Endothelial cell of umbilical vein (primary cell): Measurements from ENCODE around the gene PTCD3. TPM values are rescaled to one million over a fixed set of nuclear protein-coding genes. Genes with fewer than 3 reads are reported as not detected.

Experiments
- BruUV-seq: library from RNA; stranded (reverse); fragments of 400-500 nt; replicated peaks from 2 replicates; lab custom pipeline; 2021; lab: Mats Ljungman, UMichigan
- CTCF ChIA-PET: fragments of 300-600, 350-600 bp; sonication (Branson Sonifier 250); formaldehyde crosslinking; loops from one replicate; lab custom pipeline; 2021; ENCODE audit warnings: antibody characterized with exemption, inconsistent platforms; lab: Charles Lee
- POLR2A ChIA-PET: fragments of 300-600, 350-600 bp; sonication (Branson Sonifier 250); formaldehyde crosslinking; loops from one replicate; lab custom pipeline; 2021; ENCODE audit warnings: antibody characterized with exemption, inconsistent platforms; lab: Charles Lee
- DNase-seq: peaks from one replicate; pipeline ENCODE4 v3.0.0-alpha.2; 2011; ENCODE audit warnings: low read depth, low spot score
- FAIRE-seq: peaks from 2 replicates; lab custom pipeline; 2011; peaks lifted over from hg19 to GRCh38; lab: Jason Lieb, UNC
- H2AFZ ChIP-seq: 2 replicates; pipeline ENCODE4 v1.6.0; 2012; ENCODE audit warnings: low read depth, low read length, control low read depth, inconsistent platforms
- H3K27ac ChIP-seq: 2 replicates; pipeline ENCODE4 v1.5.1; 2011; ENCODE audit warnings: low read depth, mild to moderate bottlenecking, control low read depth, low read length, moderate library complexity; ENCODE audit not compliant: insufficient read depth
- H3K27me3 ChIP-seq, 2 experiments: 2 replicates each; pipeline versions ENCODE4 v1.6.0 to v1.6.1; 2011; ENCODE audit warnings: low read length in 2 of 2, mixed read lengths in 1 of 2; ENCODE audit not compliant: control insufficient read depth in 2 of 2, insufficient read depth in 2 of 2
- H3K36me3 ChIP-seq, 2 experiments: 2 replicates in 1 of 2; 3 replicates in 1 of 2; pipeline ENCODE4 v1.5.1; 2011; ENCODE audit warnings: low read length in 2 of 2, mild to moderate bottlenecking in 1 of 2, moderate library complexity in 1 of 2; ENCODE audit not compliant: control insufficient read depth in 2 of 2, insufficient read depth in 2 of 2; ENCODE audit errors: extremely low read depth in 1 of 2
- H3K4me1 ChIP-seq: 3 replicates; pipeline ENCODE4 v1.5.1; 2011; ENCODE audit warnings: mild to moderate bottlenecking, low read length; ENCODE audit not compliant: control insufficient read depth, insufficient read depth; ENCODE audit errors: extremely low read depth
- H3K4me2 ChIP-seq: 2 replicates; pipeline ENCODE4 v1.6.1; 2011; ENCODE audit warnings: low read length, control low read depth, mixed read lengths; ENCODE audit not compliant: insufficient read depth
- H3K4me3 ChIP-seq, 3 experiments: fragments of 200-600 bp in 1 of 3; sonication (generic), shearing (Covaris generic) in 1 of 3; replicated peaks in 1 of 3; 2 replicates each; pipeline ENCODE4 v1.5.1; 2011 to 2016; ENCODE audit warnings: control low read depth in 3 of 3, low read length in 3 of 3, mild to moderate bottlenecking in 2 of 3, inconsistent platforms in 1 of 3, low read depth in 1 of 3, moderate library complexity in 1 of 3; ENCODE audit not compliant: insufficient read depth in 1 of 3
- H3K79me2 ChIP-seq: 2 replicates; pipeline ENCODE4 v1.6.0; 2012; ENCODE audit warnings: low read length, inconsistent platforms; ENCODE audit not compliant: control insufficient read depth, insufficient read depth
- H3K9ac ChIP-seq: replicated peaks from 2 replicates; pipeline ENCODE3; 2011; ENCODE audit warnings: low read length, control low read depth; ENCODE audit not compliant: insufficient read depth; ENCODE audit errors: extremely low read depth
- H3K9me1 ChIP-seq: replicated peaks from 3 replicates; pipeline ENCODE4 v1.6.0; 2011; ENCODE audit warnings: mild to moderate bottlenecking, low read length; ENCODE audit not compliant: control insufficient read depth, insufficient read depth; ENCODE audit errors: extremely low read depth
- H3K9me3 ChIP-seq: replicated peaks from 2 replicates; pipeline ENCODE4 v1.5.1; 2012; ENCODE audit warnings: low read length, inconsistent platforms; ENCODE audit not compliant: control insufficient read depth, insufficient read depth
- H4K20me1 ChIP-seq: replicated peaks from 2 replicates; pipeline ENCODE3; 2011; ENCODE audit warnings: mild to moderate bottlenecking, low read length; ENCODE audit not compliant: control insufficient read depth, insufficient read depth; ENCODE audit errors: extremely low read depth
- EZH2 ChIP-seq: IDR thresholded peaks from 2 replicates; pipeline ENCODE4 v1.6.1; 2012; ENCODE audit warnings: borderline replicate concordance, low read depth, mild to moderate bottlenecking, moderate library complexity, low read length, inconsistent platforms; ENCODE audit not compliant: severe bottlenecking
- FOS ChIP-seq: IDR thresholded peaks from 2 replicates; pipeline ENCODE4 v1.6.1; 2011; ENCODE audit warnings: mild to moderate bottlenecking, low read length, moderate library complexity, borderline replicate concordance; ENCODE audit not compliant: insufficient read depth
- GATA2 ChIP-seq: IDR thresholded peaks from 2 replicates; pipeline ENCODE4 v1.7.0; 2011; ENCODE audit warnings: low read depth, mild to moderate bottlenecking, moderate library complexity, mixed read lengths, low read length; ENCODE audit not compliant: insufficient read length, insufficient read depth
- JUN ChIP-seq: IDR thresholded peaks from 2 replicates; pipeline ENCODE4 v1.6.1; 2011; ENCODE audit warnings: borderline replicate concordance, low read depth; ENCODE audit not compliant: insufficient read length, insufficient read depth
- MYC ChIP-seq: IDR thresholded peaks from one replicate; pipeline ENCODE4 v1.6.1; 2011; ENCODE audit warnings: mild to moderate bottlenecking, low read depth, low read length
- POLR2A ChIP-seq: IDR thresholded peaks from 2 replicates; pipeline ENCODE4 v1.6.1; 2012; ENCODE audit warnings: low read depth, mild to moderate bottlenecking, control low read depth, low read length
- POLR2AphosphoS5 ChIP-seq: IDR thresholded peaks from 2 replicates; pipeline ENCODE4 v1.6.1; 2012; ENCODE audit warnings: low read depth, mild to moderate bottlenecking, control low read depth, low read length, moderate library complexity; ENCODE audit not compliant: insufficient read depth
- dilution Hi-C: fragments of 300-500 bp; cut with MboI; formaldehyde crosslinking; loops from one replicate; pipeline ENCODE4 v1.15.0; 2019; ENCODE audit warnings: low sequenced_read_pairs; ENCODE audit not compliant: extremely low pct_ligation_motif_present
- intact Hi-C: fragments of 100-400 bp; cut with micrococcal nuclease; formaldehyde crosslinking; loops from one replicate; pipeline ENCODE4 v1.10.0; 2022
- polyA plus RNA-seq, 4 experiments: library from polyadenylated mRNA; depleted of rRNA in 3 of 4; stranded (reverse) in 3 of 4; unstranded in 1 of 4; fragments of >200 nt; gene quantifications; 2 replicates each; pipeline versions ENCODE4 v1.2.1 to v1.2.3, GENCODE V29; 2011 to 2012; ENCODE audit warnings: missing spikeins in 1 of 4
- total RNA-seq: library from RNA; stranded (reverse); gene quantifications from 2 replicates; pipeline ENCODE4 v1.2.3, GENCODE V29; 2021
- TF ChIP-seq, protein P1 (sequence below): IDR thresholded peaks from 2 replicates; pipeline ENCODE4 v1.6.1; 2011; ENCODE audit not compliant: insufficient read depth, insufficient read length
- TF ChIP-seq, protein P2 (sequence below), 2 donors: IDR thresholded peaks; 1 replicate in 1 of 2; 2 replicates in 1 of 2; pipeline ENCODE4 v1.5.1; 2011; ENCODE audit warnings: low read length in 2 of 2, mild to moderate bottlenecking in 2 of 2, moderate library complexity in 2 of 2, control low read depth in 1 of 2, inconsistent platforms in 1 of 2, low read depth in 1 of 2; ENCODE audit not compliant: insufficient read depth in 1 of 2; ENCODE audit errors: extremely low read depth in 1 of 2

The PTCD3 gene
- total and polyA plus RNA-seq, 2 donors (not counting 3 experiments of a cell fraction or from before 2014, with no cell fraction given), result 30.4 to 96.0 TPM

GRCh38 chr2:86147793-86148192 is 41.8 kb downstream of the PTCD3 start:
- Histone ChIP-seq H2AFZ (no peak overlapping the region), H3K36me3 (peaks cover 23 to 26% of the 10 kb centered on the region in 2 experiments), H3K4me3 (no peak overlapping the region), H4K20me1 (no peaks in the 10 kb centered on the region), H3K9ac (no peak overlapping the region), H3K9me3 (no peaks in the 10 kb centered on the region), H3K9me1 (no peaks in the 10 kb centered on the region), H3K27me3 (no peaks in the 10 kb centered on the region), H3K4me1 (no peaks in the 10 kb centered on the region), H3K27ac (no peak overlapping the region), H3K4me2 (no peak overlapping the region), H3K79me2 (no peaks in the 10 kb centered on the region)
- POLR2A ChIA-PET, result no interaction called here
- TF ChIP-seq EZH2 (no peak), GATA2 (no peak), POLR2A (no peak), FOS (no peak), MYC (no peak), JUN (no peak), POLR2AphosphoS5 (no peak)
- TF ChIP-seq, protein P1, sequence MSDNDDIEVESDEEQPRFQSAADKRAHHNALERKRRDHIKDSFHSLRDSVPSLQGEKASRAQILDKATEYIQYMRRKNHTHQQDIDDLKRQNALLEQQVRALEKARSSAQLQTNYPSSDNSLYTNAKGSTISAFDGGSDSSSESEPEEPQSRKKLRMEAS, result no peak
- TF ChIP-seq, protein P2, sequence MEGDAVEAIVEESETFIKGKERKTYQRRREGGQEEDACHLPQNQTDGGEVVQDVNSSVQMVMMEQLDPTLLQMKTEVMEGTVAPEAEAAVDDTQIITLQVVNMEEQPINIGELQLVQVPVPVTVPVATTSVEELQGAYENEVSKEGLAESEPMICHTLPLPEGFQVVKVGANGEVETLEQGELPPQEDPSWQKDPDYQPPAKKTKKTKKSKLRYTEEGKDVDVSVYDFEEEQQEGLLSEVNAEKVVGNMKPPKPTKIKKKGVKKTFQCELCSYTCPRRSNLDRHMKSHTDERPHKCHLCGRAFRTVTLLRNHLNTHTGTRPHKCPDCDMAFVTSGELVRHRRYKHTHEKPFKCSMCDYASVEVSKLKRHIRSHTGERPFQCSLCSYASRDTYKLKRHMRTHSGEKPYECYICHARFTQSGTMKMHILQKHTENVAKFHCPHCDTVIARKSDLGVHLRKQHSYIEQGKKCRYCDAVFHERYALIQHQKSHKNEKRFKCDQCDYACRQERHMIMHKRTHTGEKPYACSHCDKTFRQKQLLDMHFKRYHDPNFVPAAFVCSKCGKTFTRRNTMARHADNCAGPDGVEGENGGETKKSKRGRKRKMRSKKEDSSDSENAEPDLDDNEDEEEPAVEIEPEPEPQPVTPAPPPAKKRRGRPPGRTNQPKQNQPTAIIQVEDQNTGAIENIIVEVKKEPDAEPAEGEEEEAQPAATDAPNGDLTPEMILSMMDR (IDR thresholded peaks at IDR 0.05; ENCODE audit: extremely low read depth in 1 of 2, insufficient read depth in 1 of 2, low read depth in 1 of 2, low read length in 2 of 2), result no peak
- CTCF ChIA-PET, result no interaction called here
- no peak for DNase-seq
- FAIRE-seq, result no peak
- no TSS peak for BruUV-seq
- intact Hi-C loops, result no loop called here
- dilution Hi-C loops, result no loop called here
